Suprapubic skin (tissue), 3 donors: ENCODE data around the gene UBXN6.

Experiments used
- EP300 ChIP-seq: sonication (generic); formaldehyde crosslinking; IDR thresholded peaks from one replicate; pipeline ENCODE4 v1.6.1; 2017; ENCODE audit warnings: antibody characterized with exemption
- POLR2A ChIP-seq, 2 donors: fragments of 450-650 bp; IDR thresholded peaks; one replicate each; pipeline ENCODE4 v1.6.1; 2017; ENCODE audit warnings: antibody characterized with exemption in 2 of 2, mild to moderate bottlenecking in 2 of 2, moderate library complexity in 2 of 2
- TF ChIP-seq, protein P1 (sequence below), 2 donors: fragments of 200-600 bp in 1 of 2; fragments of 450-650 bp in 1 of 2; sonication (generic) in 1 of 2; IDR thresholded peaks; one replicate each; pipeline ENCODE4 v1.5.1; 2016 to 2019; ENCODE audit warnings: antibody characterized with exemption in 2 of 2, mild to moderate bottlenecking in 1 of 2, moderate library complexity in 1 of 2

DNA sequence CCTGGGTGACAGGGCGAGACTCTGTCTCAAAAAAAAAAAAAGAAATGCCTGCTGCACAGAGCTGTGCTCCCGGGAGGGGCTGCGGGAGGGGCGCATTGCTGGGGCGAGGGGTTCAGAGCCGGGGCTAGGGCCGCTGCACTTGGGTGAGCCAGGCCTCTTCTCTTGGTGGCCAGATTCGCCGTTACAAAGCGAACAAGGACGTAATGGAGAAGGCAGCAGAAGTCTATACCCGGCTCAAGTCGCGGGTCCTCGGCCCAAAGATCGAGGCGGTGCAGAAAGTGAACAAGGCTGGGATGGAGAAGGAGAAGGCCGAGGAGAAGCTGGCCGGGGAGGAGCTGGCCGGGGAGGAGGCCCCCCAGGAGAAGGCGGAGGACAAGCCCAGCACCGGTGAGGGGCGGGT lies 41.7 kb upstream of the UBXN6 start:
- TF ChIP-seq, protein P1, sequence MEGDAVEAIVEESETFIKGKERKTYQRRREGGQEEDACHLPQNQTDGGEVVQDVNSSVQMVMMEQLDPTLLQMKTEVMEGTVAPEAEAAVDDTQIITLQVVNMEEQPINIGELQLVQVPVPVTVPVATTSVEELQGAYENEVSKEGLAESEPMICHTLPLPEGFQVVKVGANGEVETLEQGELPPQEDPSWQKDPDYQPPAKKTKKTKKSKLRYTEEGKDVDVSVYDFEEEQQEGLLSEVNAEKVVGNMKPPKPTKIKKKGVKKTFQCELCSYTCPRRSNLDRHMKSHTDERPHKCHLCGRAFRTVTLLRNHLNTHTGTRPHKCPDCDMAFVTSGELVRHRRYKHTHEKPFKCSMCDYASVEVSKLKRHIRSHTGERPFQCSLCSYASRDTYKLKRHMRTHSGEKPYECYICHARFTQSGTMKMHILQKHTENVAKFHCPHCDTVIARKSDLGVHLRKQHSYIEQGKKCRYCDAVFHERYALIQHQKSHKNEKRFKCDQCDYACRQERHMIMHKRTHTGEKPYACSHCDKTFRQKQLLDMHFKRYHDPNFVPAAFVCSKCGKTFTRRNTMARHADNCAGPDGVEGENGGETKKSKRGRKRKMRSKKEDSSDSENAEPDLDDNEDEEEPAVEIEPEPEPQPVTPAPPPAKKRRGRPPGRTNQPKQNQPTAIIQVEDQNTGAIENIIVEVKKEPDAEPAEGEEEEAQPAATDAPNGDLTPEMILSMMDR (IDR thresholded peaks at IDR 0.05): no peak
- TF ChIP-seq EP300 (no peak), POLR2A (IDR thresholded peaks at IDR 0.05) (no peak)
